GM15510 (cell line): Measurements from ENCODE around the gene KTN1.

Experiments used
- POLR2A ChIP-seq: IDR thresholded peaks from 3 replicates; pipeline ENCODE4 v1.6.1; 2011; ENCODE audit warnings: borderline replicate concordance; ENCODE audit not compliant: insufficient read length; ENCODE audit errors: extremely low read depth

Gene KTN1

DNA sequence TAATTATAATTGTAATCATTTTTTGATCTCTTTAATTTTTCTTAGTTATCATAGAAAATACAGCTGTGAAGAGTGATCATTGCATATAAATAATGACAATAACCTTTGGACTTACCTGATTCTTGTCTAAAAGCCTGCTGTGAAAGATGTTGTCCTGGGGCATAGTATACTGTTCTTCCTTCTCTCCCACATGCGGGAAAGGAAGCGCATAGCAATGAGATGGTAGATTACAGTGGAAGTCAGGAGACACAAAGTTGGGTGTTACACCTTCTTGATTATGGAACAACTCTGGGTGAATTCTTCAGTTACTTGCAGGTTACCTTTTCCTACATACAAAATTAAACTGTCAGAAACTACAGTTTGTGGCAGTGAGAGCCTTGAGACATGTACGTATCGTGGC is 140.8 kb downstream of the KTN1 start:
- no peak for TF ChIP-seq POLR2A

DNA sequence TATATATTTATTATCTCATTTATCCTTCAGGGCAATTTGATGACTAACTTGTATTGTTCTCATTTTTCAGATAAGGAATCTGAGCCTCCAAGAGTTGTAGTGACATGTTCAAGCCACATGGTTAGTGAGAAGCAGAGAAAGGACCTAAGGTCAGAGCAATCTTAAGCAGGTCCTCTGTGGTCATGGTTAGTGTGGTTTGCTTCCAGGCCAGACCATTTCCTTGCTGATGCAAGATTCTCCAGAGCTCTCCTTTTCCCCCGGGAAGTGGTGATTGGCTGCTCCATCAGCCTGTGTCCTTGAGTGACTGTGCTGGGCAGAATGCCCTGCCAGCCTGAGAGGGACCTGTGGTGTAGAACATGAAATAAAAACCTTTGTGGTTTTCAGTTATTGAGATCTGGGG is 141.3 kb downstream of the KTN1 start:
- TF ChIP-seq POLR2A: no peak

DNA sequence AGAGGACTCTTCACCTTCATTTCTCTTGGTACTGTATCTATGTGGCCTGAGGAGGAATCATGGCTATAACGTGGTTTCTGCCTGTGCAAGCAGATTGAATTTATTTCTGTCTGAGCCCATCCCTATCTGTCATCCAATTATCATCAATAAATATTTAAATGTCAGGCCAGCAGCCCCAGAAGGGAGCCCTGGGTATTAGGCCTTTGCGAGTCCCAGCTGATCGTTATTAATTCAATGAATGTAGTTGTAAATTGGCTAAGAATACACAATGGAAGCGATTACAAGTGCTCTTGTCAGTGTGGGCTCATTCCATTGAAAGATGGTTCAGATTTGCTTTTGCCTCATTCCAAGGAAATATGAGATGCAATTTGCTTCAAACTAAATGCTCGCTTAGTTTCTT is 142.0 kb downstream of the KTN1 start:
- no peak for TF ChIP-seq POLR2A

DNA sequence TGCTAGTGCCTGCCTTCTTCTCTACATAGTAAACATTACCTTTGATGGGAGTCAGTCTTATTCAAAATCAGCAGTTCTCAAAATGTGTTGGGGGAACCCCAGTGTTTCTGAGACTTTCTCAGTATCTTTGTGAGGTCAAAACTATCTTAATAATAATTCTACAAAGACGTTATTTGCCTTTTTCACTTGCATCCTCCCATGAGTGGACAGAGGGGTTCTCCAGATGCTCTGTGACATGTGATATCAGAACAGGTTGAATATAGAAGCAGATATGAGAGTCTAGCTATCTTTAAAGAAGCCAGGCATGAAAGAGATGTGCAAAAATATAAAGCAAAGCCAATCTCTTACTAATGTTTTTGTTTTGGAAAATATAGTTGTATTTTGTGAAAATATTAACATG is 144.7 kb downstream of the KTN1 start:
- TF ChIP-seq POLR2A: no peak

DNA sequence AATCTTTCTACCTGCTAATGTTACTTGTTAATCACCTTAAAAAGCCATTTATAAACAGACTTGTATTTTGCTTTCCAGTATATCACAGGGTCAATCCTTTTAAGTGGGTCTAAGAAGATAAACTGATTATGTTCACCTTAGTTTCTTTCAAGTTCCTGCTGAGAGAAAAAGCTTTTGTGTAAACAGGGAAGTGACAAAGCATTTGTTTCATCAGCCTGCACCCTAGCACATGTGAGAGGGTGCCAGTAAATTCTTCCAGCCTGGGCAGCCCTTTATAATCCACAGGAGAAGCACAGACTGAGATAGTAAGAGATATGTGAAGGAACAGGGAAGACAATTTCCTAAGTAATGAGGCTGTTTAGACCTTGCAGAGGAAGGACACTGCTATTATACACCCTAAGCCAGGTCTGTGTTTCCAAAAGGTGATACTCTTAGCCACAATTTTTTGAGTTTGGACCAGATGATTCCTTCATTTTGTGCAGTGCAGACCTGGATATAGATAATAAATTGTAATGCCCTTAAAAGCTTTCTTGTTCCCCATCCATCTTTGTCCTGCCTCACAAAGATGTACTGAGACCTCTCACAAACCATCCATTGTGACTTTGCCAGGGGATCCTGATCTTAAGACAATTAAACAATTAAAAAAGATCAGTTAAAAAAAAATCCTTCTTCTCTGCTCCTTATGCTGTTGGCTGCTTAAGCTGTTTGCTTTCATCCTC is 150.7 kb downstream of the KTN1 start:
- TF ChIP-seq POLR2A: no peak

DNA sequence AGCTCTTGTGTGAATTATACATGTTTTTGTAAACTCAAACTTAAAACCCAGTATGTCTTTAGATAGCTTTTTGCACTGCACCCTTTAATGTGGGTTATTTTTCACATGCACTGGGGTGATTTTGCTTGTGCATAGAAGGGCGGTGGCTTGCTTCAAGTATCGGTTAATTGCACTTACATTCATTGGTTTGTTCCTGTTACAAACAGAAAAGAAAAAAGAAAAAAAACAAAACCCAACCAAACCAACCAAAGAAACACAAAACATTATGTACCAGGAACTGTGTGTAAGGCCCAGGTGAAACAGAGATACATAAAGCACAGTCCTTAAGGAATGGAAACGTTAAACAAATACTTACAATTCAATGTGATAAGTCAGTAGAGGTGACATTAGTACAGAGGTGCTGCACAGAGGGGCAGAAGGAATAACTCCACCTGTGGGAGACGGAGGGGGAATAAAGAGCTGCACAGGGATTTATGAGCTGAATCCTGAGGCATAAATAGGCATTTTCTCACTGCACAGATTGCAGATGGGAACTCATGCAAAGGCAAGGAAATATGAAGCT is 151.4 kb downstream of the KTN1 start:
- no peak for TF ChIP-seq POLR2A

DNA sequence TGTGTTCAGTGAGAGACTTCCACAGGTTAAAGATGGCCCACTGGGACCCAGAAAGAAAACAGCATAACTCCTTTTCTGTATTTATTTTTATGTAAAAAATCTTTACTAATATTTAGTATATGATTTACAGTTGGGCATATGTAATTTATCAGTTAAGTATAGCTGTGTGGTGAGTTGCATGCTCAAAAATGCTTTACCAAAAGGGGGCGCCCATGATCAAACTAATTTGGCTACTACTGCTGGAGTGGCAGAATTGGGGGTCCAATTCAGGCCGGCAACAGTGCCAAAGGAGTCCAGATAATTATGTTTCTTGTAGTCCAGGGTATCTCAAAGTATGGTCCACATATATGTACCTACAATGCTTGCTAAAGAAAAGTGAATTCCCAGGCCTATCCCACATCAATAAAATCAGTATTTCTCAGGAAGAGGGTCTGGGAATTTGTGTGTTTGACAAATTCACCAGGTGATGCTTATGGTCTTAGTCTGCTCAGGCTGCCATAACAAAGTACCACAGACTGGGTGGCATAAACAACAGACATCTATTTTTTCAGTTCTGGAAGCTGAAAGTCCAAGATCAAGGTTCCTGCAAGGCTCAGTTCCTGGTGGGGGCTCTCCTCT is 152.0 kb downstream of the KTN1 start:
- no peak for TF ChIP-seq POLR2A

DNA sequence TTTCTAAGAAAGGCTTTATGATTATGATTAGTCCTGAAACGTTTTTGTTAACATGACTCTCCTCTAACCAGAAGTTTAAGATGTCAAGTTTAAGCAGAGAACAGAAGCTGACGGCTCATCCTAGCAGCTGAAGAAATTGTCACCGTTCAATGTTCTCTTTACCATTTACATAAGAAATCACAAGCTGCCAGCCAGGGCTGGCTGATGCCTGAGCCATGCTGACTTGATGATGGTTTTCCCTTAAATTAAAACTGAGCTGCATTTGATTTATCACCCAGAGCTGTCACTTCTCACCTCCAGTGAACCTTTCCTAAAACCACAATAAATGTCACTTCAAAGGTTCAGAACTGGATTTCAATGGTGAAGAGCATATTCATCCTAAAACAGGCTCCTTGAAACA is 153.6 kb downstream of the KTN1 start:
- TF ChIP-seq POLR2A: no peak
